NCI-H748 (cell line): ENCODE data around the gene UAP1L1.
A peak's percentile ranks its signal among the peaks of the same experiment; 100 is the strongest.
"Not testable (repeated sequence)": the region's sequence is repeated elsewhere in the genome, so short reads cannot be mapped to it uniquely, and the experiment has no call there.

Experiments used
- DNase-seq: peaks from one replicate; lab custom pipeline; 2025; ENCODE audit not compliant: unreplicated experiment; lab: John Stamatoyannopoulos, UW

The UAP1L1 gene

DNA sequence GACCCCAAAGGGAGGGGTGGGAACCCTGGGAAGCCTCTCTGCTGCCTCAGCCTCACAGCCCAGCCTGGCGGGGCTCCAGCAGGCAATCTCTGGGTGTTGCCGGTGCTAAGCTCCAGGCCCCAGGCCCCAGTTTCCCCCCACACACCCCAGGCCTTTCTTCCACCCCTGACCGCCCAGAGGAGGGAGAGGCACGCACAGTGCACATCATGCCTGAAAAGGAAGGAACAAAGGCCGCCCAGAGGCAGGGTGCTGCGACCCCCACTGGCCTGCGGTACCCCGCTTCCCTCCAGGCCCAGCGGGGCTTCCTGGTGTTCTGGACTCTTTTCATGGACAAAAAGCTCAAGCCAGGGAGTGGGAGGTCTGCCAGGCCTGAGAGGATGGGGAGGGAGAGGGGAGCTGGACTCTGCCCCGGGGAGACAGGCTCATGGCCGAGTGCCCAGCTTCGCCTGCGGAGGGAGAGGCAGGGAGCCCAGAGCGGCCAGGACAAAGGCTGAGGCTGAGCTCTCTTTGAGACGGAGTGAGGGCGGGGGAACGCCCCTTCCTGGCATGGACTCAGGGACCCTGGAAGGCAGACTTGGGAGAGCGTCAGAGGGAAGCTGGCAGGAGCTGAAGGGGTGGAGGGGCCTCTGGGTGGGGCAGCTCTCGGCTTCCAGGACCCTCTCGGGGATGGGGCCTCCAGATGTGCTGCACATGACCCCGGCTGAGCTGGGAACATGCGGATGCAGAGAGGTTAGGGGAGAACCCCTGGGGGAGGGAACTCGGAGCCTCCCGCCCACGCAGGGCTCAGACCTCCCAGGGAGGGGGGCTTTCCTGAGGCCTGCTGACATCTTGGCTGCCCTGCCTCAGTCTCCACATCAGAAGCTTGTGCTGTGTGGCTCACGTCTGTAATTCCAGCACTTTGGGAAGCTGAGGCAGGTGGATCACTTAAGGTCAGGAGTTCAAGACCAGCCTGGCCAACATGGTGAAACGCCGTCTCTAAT, 21.6 kb upstream of the UAP1L1 start:
- no peak for DNase-seq

DNA sequence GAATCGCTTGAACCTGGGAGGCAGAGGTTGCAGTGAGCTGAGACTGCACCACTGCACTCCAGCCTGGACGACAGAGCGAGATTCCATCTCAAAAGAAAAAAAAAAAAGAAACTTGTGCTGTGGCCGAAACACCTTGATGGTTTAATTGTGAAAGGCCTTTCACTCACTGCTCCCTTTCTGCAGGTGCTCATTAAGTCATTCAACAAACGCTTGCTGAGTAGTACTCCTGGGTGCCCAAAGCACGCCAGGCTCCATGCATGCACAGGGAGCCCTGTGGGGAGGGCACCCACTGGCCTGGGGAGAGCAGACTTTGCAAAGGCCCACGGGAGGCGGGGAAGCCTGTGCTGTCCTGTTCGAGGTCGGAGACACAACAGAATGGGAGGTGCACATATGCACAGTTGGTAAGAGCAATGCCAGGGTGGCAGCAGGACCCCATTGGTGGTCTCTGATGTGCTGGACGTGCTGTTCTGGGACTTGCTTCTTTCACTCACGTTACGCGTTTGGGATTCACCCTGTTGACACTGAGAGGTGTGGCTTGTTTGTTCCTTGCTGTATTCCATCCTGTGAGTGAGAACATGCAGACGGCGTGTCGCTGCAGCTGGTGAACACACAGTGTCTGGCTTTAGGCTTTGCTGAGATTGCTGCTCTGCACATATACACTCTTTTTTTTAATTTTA, 20.4 kb upstream of the UAP1L1 start:
- peak; percentile 56 for DNase-seq

DNA sequence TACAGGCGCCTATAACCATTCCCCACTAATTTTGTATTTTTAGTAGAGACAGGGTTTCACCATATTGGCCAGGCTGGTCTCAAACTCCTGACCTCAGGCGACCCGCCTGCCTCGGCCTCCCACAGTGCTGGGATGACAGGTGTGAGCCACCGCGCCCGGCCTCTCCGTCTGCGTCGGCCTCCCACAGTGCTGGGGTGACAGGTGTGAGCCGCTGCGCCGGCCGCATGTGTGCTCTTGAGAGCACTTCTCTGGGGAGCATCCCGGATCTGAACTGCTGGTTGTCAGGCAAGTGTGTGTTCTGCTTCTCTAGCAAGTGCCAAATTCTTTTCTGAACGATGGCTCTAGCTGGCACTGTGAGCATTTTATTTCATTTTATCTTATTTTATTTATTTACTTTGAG, 19.8 kb upstream of the UAP1L1 start:
- peak; percentile 33 for DNase-seq

DNA sequence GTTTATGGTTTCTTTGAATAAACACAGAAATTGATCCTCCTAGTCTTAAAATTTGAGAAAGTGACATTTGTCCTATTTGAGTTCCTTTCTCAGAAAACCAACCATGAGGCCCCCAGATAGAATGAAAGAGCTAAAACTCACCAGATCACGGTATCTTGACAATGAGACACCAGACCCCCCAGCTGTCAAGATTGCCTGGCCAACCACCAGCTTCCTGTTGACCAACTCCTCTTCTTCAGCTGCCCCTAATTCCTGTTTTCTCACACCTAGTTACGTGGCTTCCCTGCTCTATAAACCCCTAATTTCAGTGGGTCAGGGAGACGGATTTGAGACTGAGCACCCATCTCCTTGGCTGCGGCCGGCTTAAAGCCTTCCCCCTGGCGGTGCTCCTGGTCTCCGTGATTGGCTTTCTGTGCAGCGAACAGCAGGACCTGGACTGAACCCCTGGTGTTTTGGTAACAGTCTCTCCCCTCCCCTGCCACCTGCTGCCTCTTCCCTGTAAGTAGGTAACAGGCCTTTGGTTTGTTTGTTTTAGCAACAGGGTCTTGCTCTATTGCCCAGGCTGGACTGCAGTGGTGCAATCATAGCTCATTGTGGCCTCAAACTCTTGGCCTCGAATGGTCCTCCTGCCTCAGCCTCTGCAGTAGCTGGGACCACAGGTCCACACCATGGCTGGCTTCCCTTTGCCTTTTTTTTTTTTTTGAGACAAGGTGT, 18.6 kb upstream of the UAP1L1 start:
- DNase-seq, result no peak

DNA sequence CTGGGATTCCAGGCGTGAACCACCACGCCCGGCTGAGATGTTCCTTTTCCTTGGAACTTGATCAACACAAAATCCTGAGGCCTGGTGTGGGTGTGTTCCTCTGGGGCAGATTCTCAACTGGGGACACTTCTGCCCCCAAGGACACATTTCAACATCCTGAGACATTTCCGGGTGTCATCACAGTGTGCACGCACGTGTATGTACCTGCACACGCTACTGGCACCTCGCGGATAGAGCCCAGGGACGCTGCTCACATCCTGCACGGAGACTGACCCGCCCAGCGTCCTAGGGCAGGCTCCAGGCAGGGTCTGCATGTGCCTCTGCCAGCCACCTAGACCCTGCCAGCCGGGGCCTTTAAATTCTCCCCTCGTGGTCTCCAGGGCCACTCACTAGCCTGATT, 14.9 kb upstream of the UAP1L1 start:
- DNase-seq, result no peak

DNA sequence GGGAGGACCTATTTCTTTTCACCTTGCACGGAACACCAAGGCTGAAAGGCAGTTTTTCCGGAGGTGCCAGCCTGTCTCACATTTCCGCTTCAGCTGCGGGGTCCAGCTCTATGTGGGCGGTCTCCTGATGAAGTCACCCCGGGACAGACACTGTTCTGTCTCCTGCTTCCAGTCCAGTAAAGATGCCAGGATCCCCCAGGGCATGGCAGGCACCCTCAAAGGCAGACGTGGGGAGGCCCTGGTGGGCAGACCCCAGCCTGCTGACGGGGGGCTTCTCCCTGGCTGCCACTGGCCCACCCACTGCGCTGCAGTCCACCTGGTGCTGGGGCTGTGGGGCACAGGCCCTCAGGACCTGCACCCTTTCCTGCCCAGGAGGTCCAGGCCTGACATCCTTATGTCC, 14.5 kb upstream of the UAP1L1 start:
- DNase-seq, result not testable (repeated sequence)

DNA sequence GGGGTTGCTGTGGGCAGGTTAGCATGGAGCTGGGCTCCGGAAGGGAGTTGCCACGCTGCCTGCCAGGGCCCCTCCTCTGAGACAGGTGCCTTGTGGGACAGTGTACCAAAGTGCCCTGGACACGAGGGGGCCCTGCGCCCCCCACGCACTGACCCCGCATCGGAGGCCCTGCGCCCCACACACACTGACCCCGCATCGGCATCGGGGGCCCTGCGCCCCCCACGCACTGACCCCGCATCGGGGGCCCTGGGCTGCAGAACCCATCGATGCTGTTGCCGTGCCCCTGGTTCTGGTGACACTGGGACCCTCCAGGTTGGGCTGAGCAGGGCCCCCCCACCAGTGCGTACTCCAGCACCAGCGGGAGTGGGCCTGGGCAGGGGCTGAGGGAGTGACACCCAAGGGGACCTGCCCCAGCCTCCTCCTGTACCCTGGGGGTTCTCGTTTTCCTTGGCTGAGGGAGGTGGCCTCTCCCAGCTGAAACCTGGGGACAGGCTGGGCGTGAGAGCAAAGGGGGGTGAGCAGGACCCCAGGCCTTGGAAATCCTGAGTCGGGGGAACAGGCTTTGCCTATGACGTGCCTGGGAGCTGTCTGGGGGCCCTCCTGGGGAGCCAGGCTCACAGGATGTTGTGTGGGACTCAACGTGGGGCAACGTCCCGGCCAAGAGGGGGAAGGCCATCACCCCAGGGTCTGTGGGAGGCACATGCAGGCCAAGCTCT, 13.8 kb upstream of the UAP1L1 start:
- no peak for DNase-seq

DNA sequence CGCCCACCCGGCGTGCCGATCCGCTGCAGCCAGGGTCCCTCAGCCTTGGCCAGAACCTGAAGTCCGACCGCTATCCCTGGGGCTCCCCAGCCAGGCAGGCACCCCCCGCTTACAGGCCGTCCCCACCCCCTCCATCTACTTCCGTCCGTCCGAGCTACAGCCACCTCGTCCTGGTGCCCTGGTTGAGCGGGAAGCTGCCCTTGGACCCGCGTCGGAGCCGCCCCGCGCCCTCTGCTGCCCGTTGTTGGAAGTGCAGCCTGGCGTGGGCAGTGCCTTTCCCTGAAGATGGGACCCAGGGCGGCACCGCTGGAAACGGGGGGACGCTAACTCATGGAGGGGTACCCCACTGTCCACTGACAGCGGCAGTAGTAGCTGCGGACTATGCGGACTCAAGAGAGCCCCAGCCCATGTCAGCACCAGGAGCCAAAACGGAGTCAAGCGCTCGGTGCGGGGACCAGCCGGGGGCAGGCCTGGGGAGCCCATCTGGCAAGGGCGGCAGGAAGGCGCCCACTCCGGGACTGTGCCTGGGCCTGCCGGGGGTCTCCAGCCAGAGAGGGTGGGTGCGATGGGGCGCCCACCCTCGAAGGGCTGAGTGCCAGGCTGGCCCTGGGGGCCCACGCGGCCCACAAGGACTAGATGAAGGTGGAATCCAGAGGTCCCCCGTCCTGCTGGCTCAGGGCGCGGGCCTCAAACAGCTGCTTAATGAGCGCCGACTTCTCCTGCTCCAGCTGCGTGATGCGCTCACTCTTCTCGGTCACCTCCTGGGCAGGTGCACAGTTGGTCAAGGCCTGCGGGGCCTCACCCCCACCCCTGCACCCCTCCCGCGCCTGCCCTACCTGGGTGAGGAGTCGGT, 13.1 kb upstream of the UAP1L1 start:
- peak; percentile 62 for DNase-seq

DNA sequence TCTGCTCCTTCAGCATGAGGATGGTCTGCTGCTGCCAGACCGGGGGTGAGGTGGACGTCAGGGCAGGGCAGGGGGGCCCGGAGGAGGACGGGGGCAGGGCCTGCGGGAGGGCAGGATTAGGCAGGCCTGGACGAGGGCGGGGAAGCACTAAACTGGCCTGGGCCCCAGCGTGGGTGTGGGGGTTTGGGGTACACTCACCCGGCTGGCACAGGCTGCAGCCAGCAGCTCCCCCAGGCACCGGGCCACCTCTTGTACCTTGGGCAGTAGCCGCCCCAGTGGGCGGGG, 12.5 kb upstream of the UAP1L1 start:
- no peak for DNase-seq

DNA sequence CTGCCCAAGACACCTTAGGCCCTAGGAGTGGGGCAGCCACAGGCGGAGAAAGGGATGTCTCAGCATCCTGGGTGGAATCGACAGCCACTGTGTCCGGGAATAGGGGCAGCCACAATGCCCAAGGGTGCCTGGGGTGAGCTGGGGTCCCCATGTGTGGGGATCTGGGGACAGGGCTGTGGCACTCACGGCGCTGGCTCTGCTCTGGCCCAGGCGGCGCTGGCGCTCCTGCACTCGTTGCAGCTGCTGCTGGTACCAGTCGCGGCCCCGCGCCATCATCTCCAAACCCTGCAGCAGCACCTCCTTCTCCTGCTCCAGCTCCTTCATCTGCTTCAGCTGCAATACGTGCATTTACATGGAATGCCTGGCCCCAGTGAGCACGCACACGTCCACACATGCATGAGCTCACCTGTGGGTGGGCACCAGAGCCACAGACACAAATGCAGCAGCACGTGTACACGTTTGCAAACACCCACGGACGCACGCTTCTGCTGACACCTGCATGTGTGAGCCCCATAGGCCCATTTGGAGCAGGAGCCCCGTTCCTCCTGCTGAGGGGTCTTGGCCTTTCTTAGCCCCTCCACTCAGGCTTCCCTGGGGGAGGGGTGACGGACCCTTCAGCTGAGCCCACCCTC, 11.9 kb upstream of the UAP1L1 start:
- DNase-seq, result no peak

DNA sequence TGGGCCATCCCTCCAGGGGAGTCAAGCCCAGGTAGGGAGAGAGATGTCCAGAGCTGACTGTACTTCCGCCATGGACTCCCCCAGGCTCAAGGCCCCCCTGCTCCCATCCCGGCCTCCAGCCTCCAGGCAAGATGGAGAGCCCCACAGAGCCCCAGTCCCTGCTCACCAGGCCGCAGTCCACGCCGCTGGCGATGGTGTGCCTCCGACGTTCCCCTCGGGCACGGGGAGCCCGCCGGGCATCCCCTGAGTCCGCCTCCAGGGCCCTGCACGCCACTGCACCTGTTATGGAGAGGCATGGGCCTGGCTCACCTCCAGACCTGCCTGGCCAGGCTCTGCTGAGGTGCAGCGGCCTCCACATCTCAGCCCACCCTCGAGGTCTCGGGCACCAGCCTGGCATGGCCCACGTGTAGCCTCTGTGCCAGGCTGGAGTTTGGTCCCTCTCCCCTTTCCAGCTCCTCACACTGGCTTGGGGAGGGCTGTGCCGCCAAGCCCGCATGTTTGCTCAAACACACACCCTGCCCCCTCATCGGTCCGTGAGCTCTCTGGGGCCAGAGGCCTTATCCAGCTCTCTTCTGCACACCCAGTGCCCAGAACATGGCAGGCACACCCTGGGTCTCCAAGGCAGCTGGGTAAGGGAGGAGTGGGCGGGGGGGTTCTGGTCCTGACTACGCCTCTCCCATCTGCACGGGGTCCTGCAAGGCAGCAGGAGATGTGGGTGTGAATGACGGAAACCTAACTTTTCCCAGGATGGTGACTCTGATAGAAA, 11.0 kb upstream of the UAP1L1 start:
- DNase-seq, result no peak

DNA sequence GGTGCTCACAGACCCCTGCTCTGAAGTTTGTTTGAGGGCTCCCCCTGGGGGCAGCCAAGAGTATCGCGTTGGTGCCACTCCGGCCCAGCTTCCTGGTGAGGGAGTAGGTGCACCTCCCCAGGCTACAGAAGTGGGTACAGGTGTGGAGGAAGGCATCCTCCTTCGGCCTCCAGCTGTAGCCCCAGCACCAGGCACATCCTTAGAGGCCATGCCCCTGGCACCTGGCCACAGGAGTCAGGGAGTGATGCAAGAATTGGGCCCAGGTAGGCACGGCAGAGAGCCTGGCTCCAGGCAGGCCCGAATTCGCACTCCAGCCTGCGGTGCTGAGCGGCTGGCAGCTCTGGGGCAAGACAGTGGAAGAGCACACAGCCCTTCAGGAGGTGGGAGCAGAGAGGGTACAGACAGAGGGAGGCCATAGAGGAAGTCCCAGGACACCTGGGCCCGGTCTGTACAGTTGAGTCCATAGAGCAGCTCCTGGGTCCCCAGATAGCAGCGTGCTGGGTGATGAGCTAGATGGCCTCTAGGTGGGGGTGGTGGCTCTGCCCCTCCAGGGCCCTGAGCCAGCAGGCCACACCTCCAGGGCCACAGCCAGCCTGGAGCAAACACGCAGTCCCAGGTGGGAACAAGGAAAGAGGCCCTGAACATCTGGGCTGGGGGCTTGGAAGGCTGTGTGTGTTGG, 9.3 kb upstream of the UAP1L1 start:
- peak; percentile 77 for DNase-seq

DNA sequence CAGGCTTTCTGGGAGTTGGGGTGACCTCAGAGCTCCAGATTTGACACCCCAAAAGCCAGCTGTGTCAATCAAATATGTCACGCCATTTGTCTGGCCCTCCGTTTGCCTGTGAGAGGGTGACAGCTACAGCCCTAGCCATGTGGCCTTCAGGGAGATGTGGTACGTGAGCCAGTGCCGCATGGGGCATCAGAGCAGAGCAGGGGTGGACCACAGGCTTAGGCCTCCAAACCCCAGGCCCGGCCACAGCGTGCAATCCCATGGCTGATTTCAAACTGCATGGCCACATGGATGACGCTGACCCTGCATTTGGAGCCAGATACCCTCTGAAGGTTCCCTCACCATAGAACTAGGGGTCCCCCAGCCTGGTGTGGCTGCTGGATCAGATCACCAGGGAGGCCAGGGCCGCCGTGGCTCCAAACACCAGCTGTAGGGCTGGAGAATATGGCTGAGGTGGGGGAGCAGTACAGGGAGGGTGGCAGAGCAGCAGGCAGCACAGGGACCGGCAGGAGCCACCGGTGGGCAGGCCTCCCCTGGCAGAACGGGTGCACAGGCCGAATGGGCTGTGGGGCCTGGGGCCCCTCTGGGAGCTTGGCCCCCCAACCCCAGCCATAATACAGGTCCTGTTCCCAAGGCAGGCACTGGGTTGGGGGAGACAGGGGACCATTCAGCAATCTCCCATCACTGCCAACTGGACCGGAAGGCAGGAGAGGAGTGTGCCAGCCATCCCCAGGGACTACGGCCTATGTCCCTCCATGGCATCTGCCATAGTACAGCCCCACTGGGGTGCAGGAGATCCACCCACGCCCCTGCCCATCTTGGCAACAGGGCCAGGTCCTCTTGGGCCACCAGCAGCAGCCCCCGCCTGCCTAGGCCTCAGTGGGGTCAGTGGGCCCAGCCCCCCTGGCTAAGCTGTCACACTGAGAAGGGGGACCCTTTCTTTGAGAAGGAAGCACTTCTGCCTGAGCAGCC, 8.5 kb upstream of the UAP1L1 start:
- DNase-seq, result no peak

DNA sequence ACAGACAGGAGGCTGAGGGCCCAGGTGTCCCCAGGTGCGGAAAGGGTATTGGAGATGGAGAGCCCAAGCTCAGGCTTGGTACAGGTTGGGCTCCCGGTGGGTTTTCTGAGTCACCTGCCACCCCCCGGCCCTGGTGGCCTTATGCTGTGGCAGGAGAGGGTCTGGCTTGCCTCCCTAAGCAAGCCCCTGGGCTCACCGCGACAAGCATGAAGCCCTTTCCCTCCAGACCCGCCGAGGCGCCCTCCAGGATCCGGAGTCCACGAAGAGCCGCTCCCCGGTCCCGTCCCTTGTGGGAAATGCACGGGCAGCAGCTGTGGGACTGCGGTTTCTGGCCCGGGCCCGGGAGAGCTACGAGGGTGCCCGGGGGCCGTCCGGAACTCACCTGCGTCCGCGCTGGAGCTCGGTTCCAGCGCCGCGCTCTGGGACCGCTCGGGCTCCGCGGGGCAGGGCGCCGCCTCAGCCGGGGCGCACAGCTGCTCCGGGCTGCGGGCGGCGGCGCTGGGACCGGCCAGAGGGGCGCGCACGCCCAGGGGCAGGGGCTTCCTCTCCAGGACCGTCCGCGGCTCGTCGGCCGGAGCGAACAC, 7.7 kb upstream of the UAP1L1 start:
- peak; percentile 40 for DNase-seq

DNA sequence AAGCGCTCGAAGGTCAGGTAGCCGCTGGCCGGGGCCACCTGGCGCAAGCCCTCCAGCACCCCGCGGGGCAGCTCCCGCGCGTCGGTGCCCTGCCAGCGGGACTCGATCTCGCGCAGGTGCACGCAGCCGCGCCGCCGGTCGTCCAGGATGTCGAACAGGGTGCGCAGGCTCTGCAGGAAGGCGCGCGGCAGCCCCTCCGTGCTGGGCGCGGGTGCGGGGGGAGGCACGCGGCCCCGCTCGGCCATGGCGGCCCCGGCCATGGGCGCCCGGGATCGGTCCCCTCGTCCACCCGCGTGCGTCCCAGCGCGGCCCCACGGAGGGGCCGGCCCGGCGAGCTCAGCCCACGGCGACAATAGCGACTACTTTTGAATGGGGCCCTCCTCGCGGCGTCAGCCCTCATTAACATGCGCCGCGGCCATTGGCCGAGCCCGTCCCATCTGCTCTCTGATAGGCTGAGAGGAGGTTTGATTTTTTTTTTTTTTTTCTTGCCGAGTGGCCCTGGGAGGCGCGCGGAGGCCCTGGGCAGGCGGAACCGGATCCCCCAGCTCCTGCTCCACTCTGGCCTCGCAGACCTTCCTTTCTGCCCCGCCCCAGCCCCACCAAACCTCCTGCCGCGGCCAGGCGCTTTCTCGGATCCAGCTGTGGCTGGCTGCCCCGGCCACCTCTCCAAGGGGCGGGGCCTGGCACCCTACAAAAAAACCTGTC, 7.0 kb upstream of the UAP1L1 start, which contains the start of gene SAPCD2:
Gene SAPCD2, minus strand, starts transcription at position 357 of the 705 bp plus-strand sequence. Its CDS starts 97 bp downstream, at position 260.
- DNase-seq, result peak; percentile 97

DNA sequence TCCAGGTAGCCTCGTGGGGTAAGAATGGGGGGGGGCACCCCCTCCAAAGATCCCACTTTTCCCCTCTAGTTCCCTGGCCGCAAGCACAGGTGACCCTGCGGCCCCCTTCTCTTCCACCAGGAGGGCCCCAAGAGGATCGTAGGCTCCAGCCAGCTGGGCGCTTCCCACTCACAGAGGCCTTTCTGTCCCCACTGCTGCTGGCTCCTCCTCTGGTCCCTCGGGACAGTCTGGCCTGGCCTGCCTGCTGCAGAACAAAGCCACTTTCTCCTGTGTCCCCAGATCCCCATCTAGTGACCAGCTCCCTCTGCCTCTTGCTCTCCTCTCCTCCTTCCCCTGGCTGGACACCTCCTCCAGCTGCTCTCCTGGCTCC, 6.4 kb upstream of the UAP1L1 start:
- peak; percentile 71 for DNase-seq
